ENCODE results near the gene AIMP1. TPM values are rescaled to one million over a fixed set of nuclear protein-coding genes. Genes with fewer than 3 reads are reported as not detected.

Gene AIMP1
- polyA plus RNA-seq, 3 donors, result 15.2 to 65.6 (median 56.1) TPM

DNA sequence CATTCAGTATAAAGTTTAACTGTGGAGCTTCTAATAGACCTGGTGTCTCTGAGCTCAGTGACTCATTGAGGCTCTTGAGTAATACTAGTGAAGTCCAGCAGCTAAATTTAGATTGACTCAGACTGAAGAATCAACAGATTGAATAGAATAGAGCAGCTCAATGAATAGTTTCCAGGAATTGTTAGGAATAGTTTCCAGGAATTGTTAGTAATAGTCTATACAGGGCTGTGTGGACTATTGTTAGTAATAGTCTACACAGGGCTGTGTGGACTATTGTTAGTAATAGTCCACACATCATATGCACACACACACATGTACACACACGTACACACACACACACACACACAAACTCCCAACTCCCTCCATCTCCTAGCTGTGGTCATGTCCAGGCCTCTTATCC lies 49.3 kb downstream of the AIMP1 start:
- no peak overlapping the region for H3K27ac ChIP-seq (ENCODE audit: low read depth in 1 of 2, low read length in 2 of 2)
- no peaks in the 10 kb centered on the region for H3K9me3 Mint-ChIP-seq
- peak; percentile 18 to 59 (median 26) for DNase-seq

DNA sequence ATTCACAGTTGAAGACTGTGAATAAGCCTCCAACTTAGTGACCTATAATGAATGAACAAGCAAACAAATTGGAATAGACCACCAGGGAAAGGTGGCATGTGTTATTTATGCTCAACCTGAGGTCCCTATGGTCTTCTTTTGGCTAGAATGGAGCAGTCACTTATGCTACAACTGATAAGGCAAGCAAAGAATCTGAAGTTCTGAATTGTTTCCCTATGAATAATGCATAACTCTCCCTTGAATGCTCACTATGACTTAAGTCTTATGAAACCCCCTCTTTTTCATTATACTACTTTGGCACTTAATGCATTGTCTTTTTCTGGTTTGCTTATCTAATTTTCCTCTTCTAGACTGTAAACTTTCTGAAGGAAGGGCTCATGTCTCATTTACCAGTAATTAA lies 49.7 kb downstream of the AIMP1 start:
- Histone ChIP-seq H3K4me1 (ENCODE audit: control insufficient read depth in 1 of 2, insufficient read depth in 2 of 2, low read length in 2 of 2) (peaks cover 8 to 16% of the 10 kb centered on the region in 2 donors), H3K4me2 (replicated peaks; ENCODE audit: extremely low read depth, low read length, poor library complexity, severe bottlenecking) (no peak overlapping the region), H3K27me3 (ENCODE audit: control insufficient read depth in 2 of 2, insufficient read depth in 2 of 2, low read length in 2 of 2) (no peaks in the 10 kb centered on the region)

More for the DNA sequence above, 49.3 kb downstream of the AIMP1 start:
- H3K27ac Mint-ChIP-seq, result no peak overlapping the region
- H3K27me3 ChIP-seq (ENCODE audit: control insufficient read depth in 2 of 2, insufficient read depth in 2 of 2, low read length in 2 of 2), result no peaks in the 10 kb centered on the region
- peaks cover 0 to 2% (median 0%) of the 10 kb centered on the region in 3 donors for H3K27me3 Mint-ChIP-seq (ENCODE audit: low read depth in 3 of 3)
- no peak overlapping the region for H3K4me3 ChIP-seq (replicated peaks in 1 of 3; ENCODE audit: low read depth in 2 of 3, low read length in 3 of 3)
- TF ChIP-seq, protein P1, sequence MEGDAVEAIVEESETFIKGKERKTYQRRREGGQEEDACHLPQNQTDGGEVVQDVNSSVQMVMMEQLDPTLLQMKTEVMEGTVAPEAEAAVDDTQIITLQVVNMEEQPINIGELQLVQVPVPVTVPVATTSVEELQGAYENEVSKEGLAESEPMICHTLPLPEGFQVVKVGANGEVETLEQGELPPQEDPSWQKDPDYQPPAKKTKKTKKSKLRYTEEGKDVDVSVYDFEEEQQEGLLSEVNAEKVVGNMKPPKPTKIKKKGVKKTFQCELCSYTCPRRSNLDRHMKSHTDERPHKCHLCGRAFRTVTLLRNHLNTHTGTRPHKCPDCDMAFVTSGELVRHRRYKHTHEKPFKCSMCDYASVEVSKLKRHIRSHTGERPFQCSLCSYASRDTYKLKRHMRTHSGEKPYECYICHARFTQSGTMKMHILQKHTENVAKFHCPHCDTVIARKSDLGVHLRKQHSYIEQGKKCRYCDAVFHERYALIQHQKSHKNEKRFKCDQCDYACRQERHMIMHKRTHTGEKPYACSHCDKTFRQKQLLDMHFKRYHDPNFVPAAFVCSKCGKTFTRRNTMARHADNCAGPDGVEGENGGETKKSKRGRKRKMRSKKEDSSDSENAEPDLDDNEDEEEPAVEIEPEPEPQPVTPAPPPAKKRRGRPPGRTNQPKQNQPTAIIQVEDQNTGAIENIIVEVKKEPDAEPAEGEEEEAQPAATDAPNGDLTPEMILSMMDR (IDR thresholded peaks at IDR 0.05), result no peak
- H4K20me1 ChIP-seq (ENCODE audit: insufficient read depth, low read length), result no peaks in the 10 kb centered on the region
- no peak overlapping the region for H3K4me3 Mint-ChIP-seq
- no peak overlapping the region for H3K4me2 ChIP-seq (replicated peaks; ENCODE audit: extremely low read depth, low read length, poor library complexity, severe bottlenecking)
- H3K4me1 ChIP-seq (ENCODE audit: control insufficient read depth in 1 of 2, insufficient read depth in 2 of 2, low read length in 2 of 2), result peaks cover 8 to 16% of the 10 kb centered on the region in 2 donors
- peaks cover 27% of the 10 kb centered on the region for H3K4me1 Mint-ChIP-seq
- no peaks in the 10 kb centered on the region for H3K79me2 ChIP-seq (ENCODE audit: insufficient read depth, low read length)
- no peaks in the 10 kb centered on the region for H3K9me3 ChIP-seq (replicated peaks in 1 of 2; ENCODE audit: control insufficient read depth in 1 of 2, insufficient read depth in 1 of 2, low read length in 2 of 2)
- H3K36me3 ChIP-seq (replicated peaks in 1 of 2; ENCODE audit: control insufficient read depth in 1 of 2, insufficient read depth in 2 of 2, low read length in 2 of 2), result no peaks in the 10 kb centered on the region
- H3K36me3 Mint-ChIP-seq, result no peaks in the 10 kb centered on the region
- no peak overlapping the region for H2AFZ ChIP-seq (ENCODE audit: insufficient read depth, low read depth, low read length, poor library complexity, severe bottlenecking)
- no peak overlapping the region for H3K9ac ChIP-seq (ENCODE audit: insufficient read depth, low read length, poor library complexity, severe bottlenecking)
- intact Hi-C loops (cut with micrococcal nuclease), result no loop called here
- 90% methylated on average over 1 of the region's 1 CpG for WGBS (ENCODE audit: insufficient coverage)

More for the DNA sequence above, 49.7 kb downstream of the AIMP1 start:
- H3K9me3 Mint-ChIP-seq, result no peaks in the 10 kb centered on the region
- Histone ChIP-seq H3K79me2 (ENCODE audit: insufficient read depth, low read length) (no peaks in the 10 kb centered on the region), H3K9ac (ENCODE audit: insufficient read depth, low read length, poor library complexity, severe bottlenecking) (no peak overlapping the region), H3K4me3 (replicated peaks in 1 of 3; ENCODE audit: low read depth in 2 of 3, low read length in 3 of 3) (no peak overlapping the region), H3K27ac (ENCODE audit: low read depth in 1 of 2, low read length in 2 of 2) (no peak overlapping the region), H2AFZ (ENCODE audit: insufficient read depth, low read depth, low read length, poor library complexity, severe bottlenecking) (no peak overlapping the region), H3K9me3 (replicated peaks in 1 of 2; ENCODE audit: control insufficient read depth in 1 of 2, insufficient read depth in 1 of 2, low read length in 2 of 2) (no peaks in the 10 kb centered on the region), H4K20me1 (ENCODE audit: insufficient read depth, low read length) (no peaks in the 10 kb centered on the region), H3K36me3 (replicated peaks in 1 of 2; ENCODE audit: control insufficient read depth in 1 of 2, insufficient read depth in 2 of 2, low read length in 2 of 2) (no peaks in the 10 kb centered on the region)
- H3K4me1 Mint-ChIP-seq, result peaks cover 27% of the 10 kb centered on the region
- TF ChIP-seq, protein P1 (IDR thresholded peaks at IDR 0.05), result no peak
- no peak overlapping the region for H3K27ac Mint-ChIP-seq
- H3K27me3 Mint-ChIP-seq (ENCODE audit: low read depth in 3 of 3), result peaks cover 0 to 2% (median 0%) of the 10 kb centered on the region in 3 donors
- no peaks in the 10 kb centered on the region for H3K36me3 Mint-ChIP-seq
- intact Hi-C loops (cut with micrococcal nuclease), result no loop called here
- DNase-seq, result no peak
- H3K4me3 Mint-ChIP-seq, result no peak overlapping the region

All from CD14-positive monocyte (primary cell).